Stomach (tissue), 19 donors: ENCODE measurements around the gene IL21. TPM values are rescaled to one million over a fixed set of nuclear protein-coding genes. Genes with fewer than 3 reads are reported as not detected.

Source experiments
- DNase-seq, 2 donors: peaks; one replicate each; pipeline versions ENCODE4 v3.0.0 to v3.0.0-alpha.2; 2013 to 2019
- H3K27ac ChIP-seq, 5 donors: fragments of 200-600 bp in 4 of 5; sonication (generic) in 4 of 5; one replicate each; pipeline ENCODE4 v1.5.1; 2013 to 2019; ENCODE audit warnings: mild to moderate bottlenecking in 1 of 5, moderate library complexity in 1 of 5
- H3K27me3 ChIP-seq, 3 donors: fragments of 200-600 bp; sonication (generic); one replicate each; pipeline ENCODE4 v1.5.1; 2017 to 2019; ENCODE audit warnings: mixed run types in 1 of 3
- H3K36me3 ChIP-seq, 4 donors: fragments of 200-600 bp; sonication (generic); 1 replicate in 3 of 4; 2 replicates in 1 of 4; pipeline ENCODE4 v1.5.1; 2016 to 2019
- H3K4me1 ChIP-seq, 4 donors: fragments of 200-600 bp; sonication (generic); one replicate each; pipeline ENCODE4 v1.5.1; 2016 to 2019
- H3K4me3 ChIP-seq, 4 donors: fragments of 200-600 bp; sonication (generic) in 3 of 4; one replicate each; pipeline ENCODE4 v1.5.1; 2016 to 2019; ENCODE audit warnings: mild to moderate bottlenecking in 1 of 4
- H3K9me3 ChIP-seq, 4 donors: fragments of 200-600 bp; sonication (generic); one replicate each; pipeline ENCODE4 v1.5.1; 2016 to 2019
- EP300 ChIP-seq: sonication (generic); formaldehyde crosslinking; IDR thresholded peaks from one replicate; pipeline ENCODE4 v1.6.1; 2017; ENCODE audit warnings: antibody characterized with exemption
- POLR2A ChIP-seq, 4 donors: fragments of 450-650 bp; IDR thresholded peaks; one replicate each; pipeline ENCODE4 v1.6.1; 2016; ENCODE audit warnings: antibody characterized with exemption in 4 of 4, control low read depth in 2 of 4, mild to moderate bottlenecking in 1 of 4, moderate library complexity in 1 of 4
- POLR2AphosphoS5 ChIP-seq, 3 donors: sonication (generic); formaldehyde crosslinking; IDR thresholded peaks; one replicate each; pipeline ENCODE4 v1.6.1; 2016; ENCODE audit warnings: antibody characterized with exemption in 3 of 3
- WGBS, 5 donors: extraction: QIAGEN DNeasy Blood & Tissue Kit in 3 of 5; methylation state at CpG; one replicate each; pipeline versions ENCODE4 v1.1.5 to v1.1.7; 2013 to 2018; 5-methylcytosine and 5-hydroxymethylcytosine counted together
- intact Hi-C: fragments of 100-400 bp; cut with DNase I; formaldehyde crosslinking; loops from one replicate; pipeline ENCODE4 v1.15.1; 2023; ENCODE audit warnings: low total_unique reads
- long read RNA-seq, 10 donors: transcript quantifications; one replicate each; lab custom pipeline, GENCODE V29; 2026
- polyA plus RNA-seq, 3 donors: library from polyadenylated mRNA; stranded (reverse); fragments of 200-250 nt; gene quantifications; one replicate each; pipeline ENCODE4 v1.2.3, GENCODE V29; 2013
- total RNA-seq, 5 donors: library from RNA; depleted of rRNA; stranded (reverse); fragments of >200 nt; gene quantifications; one replicate each; pipeline versions ENCODE4 v1.1.0 to v1.2.3, GENCODE V29; 2014 to 2016
- TF ChIP-seq, protein P1 (sequence below), 7 experiments: fragments of 450-650 bp in 4 of 7; fragments of 200-600 bp in 3 of 7; sonication (generic) in 3 of 7; IDR thresholded peaks; one replicate each; pipeline ENCODE4 v1.5.1; 2016 to 2019; ENCODE audit warnings: antibody characterized with exemption in 7 of 7, control low read depth in 2 of 7, mild to moderate bottlenecking in 1 of 7
- donor health status: healthy with polysubstance abuse.
- donor health status: Bipolar disorder and iron deficiency.
- donor health status: healthy.

Gene IL21
- total RNA-seq (not detected), polyA plus RNA-seq (not detected)
- long read RNA-seq, donor 1, result 0 reads
- long read RNA-seq, donor 2, result 0 reads
- long read RNA-seq, donor 3, result 0 reads
- long read RNA-seq, donor 4, result 0 reads
- long read RNA-seq, donor 5, result 0 reads
- long read RNA-seq, donor 6, result 0 reads
- long read RNA-seq, donor 7, result 0 reads
- long read RNA-seq, donor 8, result 0 reads
- long read RNA-seq, donor 9, result 0 reads
- long read RNA-seq, donor 10, result 0 reads

DNA sequence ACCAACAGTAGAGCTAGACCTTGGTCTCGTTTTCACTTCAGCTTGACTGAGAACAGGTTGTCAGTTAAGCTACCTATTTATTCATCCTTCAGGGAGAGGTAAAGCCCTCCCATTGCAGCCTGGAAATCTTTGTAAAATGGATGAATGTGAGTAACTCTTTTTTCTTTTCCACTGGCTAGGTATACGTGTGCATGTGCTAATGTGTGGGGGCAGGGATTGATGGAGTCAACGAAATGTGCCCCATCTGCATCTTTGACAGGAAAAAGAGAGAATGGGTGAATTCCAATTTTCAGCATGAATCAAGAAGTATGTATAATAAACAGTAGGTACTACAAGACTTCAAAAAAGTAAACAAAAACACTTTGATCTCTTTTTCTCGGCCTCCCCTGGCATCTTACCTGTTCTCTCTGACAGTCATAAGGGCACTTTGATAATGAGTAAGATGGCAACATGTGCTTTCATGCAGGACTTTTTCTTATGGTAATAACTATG is at the start of gene IL21:
TSS of gene IL21 (minus strand) at position 51 of the 492 bp plus-strand sequence. CDS start 55 bp downstream, outside the sequence.
- intact Hi-C loops, result no loop called here

DNA sequence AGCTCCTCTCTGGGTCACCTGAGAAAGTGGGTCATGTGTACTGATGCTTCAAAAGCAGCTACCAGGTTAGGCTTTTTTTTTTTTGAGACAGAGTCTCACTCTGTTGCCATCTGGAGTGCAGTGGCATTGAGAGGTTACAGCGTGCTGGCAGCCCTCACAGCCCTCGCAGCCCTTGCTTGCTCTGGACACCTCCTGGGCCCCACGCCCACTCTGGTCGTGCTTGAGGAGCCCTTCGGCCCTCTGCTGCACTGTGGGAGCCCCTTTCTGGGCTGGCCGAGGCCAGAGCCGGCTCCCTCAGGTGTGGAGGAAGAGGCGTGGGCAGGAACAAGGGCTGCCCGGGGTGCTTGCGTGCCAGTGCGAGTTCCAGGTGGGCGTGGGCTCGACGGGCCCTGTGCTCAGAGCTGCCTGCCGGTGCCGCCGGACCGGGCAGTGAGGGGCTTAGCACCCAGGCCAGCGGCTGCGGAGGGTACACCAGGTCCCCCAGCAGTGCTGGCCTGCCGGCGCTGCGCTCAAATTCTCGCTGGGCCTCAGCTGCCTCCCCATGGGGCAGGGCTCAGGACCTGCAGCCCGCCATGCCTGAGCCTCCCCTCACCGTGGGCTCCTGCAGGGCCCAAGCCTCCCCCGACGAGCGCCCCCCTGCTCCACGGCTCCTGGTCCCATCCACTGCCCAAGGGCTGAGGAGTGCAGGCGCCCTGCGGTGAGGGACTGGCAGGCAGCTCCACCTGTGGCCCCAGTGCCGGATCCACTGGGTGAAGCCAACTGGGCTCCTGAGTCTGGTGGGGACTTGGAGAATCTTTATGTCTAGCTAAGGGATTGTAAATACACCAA is 49.3 kb upstream of the IL21 start:
- WGBS, 5 donors, result 92 to 98% (median 94%) methylated on average over 7 to 33 of the region's 33 CpGs
- no peaks in the 10 kb centered on the region for H3K9me3 ChIP-seq
- no peaks in the 10 kb centered on the region for H3K4me1 ChIP-seq
- no peak overlapping the region for H3K4me3 ChIP-seq
- no peak overlapping the region for H3K27ac ChIP-seq
- no peaks in the 10 kb centered on the region for H3K27me3 ChIP-seq
- intact Hi-C loops, result no loop called here
- TF ChIP-seq EP300 (no peak), POLR2A (IDR thresholded peaks at IDR 0.05) (no peak), POLR2AphosphoS5 (IDR thresholded peaks at IDR 0.05) (no peak)
- TF ChIP-seq, protein P1, sequence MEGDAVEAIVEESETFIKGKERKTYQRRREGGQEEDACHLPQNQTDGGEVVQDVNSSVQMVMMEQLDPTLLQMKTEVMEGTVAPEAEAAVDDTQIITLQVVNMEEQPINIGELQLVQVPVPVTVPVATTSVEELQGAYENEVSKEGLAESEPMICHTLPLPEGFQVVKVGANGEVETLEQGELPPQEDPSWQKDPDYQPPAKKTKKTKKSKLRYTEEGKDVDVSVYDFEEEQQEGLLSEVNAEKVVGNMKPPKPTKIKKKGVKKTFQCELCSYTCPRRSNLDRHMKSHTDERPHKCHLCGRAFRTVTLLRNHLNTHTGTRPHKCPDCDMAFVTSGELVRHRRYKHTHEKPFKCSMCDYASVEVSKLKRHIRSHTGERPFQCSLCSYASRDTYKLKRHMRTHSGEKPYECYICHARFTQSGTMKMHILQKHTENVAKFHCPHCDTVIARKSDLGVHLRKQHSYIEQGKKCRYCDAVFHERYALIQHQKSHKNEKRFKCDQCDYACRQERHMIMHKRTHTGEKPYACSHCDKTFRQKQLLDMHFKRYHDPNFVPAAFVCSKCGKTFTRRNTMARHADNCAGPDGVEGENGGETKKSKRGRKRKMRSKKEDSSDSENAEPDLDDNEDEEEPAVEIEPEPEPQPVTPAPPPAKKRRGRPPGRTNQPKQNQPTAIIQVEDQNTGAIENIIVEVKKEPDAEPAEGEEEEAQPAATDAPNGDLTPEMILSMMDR (IDR thresholded peaks at IDR 0.05), result no peak
- H3K36me3 ChIP-seq, result no peaks in the 10 kb centered on the region
- DNase-seq, result no peak

More for the DNA sequence above, at the start of gene IL21:
- TF ChIP-seq POLR2AphosphoS5 (IDR thresholded peaks at IDR 0.05), result no peak
- no peak for TF ChIP-seq EP300
- no peak for TF ChIP-seq POLR2A (IDR thresholded peaks at IDR 0.05)
- TF ChIP-seq, protein P1 (IDR thresholded peaks at IDR 0.05), result no peak
- no peaks in the 10 kb centered on the region for H3K36me3 ChIP-seq
- H3K27ac ChIP-seq, result no peak within 1 kb of the TSS
- no peak within 1 kb of the TSS for H3K4me3 ChIP-seq
- no peak for DNase-seq
- no peaks in the 10 kb centered on the region for H3K27me3 ChIP-seq
- WGBS, 5 donors, result 56 to 76% (median 64%) methylated on average over 4 of the region's 4 CpGs
- H3K9me3 ChIP-seq, result no peaks in the 10 kb centered on the region
- no peaks in the 10 kb centered on the region for H3K4me1 ChIP-seq

DNA sequence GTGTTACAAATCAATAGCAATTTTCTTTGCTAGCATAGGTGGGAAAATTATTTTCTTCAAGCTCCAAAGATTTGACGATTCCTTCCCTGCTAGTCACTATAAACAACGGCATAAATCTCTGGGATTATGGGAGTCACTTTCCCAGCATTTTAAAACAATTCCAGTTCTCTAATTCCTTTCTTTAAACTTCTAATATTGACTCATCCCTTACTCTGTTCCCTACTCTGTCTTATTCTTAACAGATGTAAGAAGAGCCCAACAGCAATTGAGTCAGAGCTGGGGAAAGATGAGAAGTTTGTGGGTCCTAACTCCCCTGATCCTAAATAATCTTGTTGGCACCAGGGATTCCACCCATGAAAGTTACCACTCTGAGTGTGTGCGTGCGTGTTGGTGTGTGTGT is 47.4 kb upstream of the IL21 start:
- 78 to 92% (median 81%) methylated on average over 4 of the region's 4 CpGs for WGBS, 5 donors
- H3K36me3 ChIP-seq, result no peaks in the 10 kb centered on the region
- intact Hi-C loops, result no loop called here

More for the DNA sequence above, 47.4 kb upstream of the IL21 start:
- no peak for DNase-seq
- Histone ChIP-seq H3K4me1 (no peaks in the 10 kb centered on the region), H3K9me3 (no peaks in the 10 kb centered on the region), H3K4me3 (no peak overlapping the region), H3K27ac (no peak overlapping the region), H3K27me3 (no peaks in the 10 kb centered on the region)
- TF ChIP-seq EP300 (no peak), POLR2A (IDR thresholded peaks at IDR 0.05) (no peak), POLR2AphosphoS5 (IDR thresholded peaks at IDR 0.05) (no peak)
- TF ChIP-seq, protein P1 (IDR thresholded peaks at IDR 0.05), result no peak
